COLO668 (cell line): ENCODE data around the gene C17orf107.
A peak's percentile ranks its signal among the peaks of the same experiment; 100 is the strongest.

Source experiments
- DNase-seq: peaks from one replicate; lab custom pipeline; 2025; ENCODE audit not compliant: unreplicated experiment; lab: John Stamatoyannopoulos, UW

C17orf107 gene

DNA sequence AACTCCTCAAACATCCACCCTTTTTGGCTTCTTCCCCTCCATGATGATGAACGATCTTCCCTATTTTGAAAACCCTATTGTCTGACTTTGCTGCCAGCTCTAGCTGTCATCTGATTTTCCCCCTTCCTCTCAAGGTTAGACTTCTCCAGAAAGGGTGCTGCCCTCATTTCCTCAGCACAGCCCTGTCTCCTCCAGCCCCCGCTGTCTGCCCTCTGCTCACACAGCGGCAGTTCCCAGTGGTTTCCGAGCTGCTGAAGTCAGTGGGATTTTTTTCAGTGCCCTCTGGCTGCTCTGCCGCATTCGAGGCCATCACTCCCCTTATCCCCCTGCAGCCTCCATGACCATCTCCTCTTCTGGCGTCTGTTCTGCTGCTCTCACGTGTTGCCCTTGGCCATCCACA lies 26.6 kb upstream of the C17orf107 start:
- no peak for DNase-seq

DNA sequence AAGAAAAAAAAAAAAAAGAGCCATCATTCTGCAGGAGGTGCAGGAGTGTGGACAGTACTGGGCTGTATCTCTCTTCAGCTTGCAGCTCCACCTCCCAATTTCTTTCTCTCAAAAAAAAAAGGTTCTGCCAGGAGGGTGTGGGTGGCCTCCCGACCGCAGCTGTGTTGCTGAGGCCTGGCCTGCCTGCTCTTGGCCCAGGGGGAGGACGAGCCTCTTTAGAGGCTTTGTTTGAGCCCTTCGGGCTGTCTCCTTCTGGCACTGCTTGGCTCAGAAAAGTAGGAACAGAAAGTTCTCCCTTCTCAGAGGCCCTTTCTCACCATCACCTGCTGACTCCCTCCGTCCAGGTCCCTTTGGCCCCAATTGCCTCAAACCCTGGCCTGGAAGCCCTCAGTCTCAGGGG lies 22.2 kb upstream of the C17orf107 start:
- DNase-seq = no peak

DNA sequence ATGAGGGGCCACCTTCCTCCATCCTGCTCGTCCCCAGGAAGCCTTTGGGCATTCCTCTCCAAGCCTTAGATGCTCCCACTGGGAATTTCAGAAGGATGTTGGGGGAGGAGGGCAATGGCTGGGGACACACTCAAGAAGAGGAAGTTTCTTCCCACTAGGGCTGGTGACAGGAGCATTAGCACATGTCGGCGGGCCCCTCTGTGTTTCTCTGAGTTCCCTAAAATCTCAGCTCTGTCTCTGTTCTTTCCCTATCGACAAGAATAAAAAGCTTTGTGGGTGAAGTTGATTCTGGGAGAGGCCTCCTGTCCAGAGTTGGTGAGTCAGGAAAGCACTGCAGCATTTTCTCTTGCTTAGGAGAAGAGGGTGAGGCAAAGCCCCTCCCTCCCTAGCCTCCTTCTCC lies 19.7 kb upstream of the C17orf107 start:
- DNase-seq = no peak

DNA sequence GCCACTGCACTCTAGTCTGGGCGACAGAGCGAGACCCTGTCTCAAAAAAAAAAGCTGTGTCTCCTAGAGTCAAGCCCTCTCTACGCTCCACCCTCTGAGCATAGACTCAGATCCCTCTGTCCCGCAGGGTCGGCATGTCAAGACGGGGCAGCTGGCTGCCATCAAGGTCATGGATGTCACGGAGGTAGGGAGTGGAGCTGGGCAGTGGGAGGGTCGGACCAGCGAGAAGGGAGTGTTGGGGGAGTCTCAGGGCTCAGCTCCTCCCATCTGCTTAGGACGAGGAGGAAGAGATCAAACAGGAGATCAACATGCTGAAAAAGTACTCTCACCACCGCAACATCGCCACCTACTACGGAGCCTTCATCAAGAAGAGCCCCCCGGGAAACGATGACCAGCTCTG lies 18.5 kb upstream of the C17orf107 start:
- DNase-seq = no peak

DNA sequence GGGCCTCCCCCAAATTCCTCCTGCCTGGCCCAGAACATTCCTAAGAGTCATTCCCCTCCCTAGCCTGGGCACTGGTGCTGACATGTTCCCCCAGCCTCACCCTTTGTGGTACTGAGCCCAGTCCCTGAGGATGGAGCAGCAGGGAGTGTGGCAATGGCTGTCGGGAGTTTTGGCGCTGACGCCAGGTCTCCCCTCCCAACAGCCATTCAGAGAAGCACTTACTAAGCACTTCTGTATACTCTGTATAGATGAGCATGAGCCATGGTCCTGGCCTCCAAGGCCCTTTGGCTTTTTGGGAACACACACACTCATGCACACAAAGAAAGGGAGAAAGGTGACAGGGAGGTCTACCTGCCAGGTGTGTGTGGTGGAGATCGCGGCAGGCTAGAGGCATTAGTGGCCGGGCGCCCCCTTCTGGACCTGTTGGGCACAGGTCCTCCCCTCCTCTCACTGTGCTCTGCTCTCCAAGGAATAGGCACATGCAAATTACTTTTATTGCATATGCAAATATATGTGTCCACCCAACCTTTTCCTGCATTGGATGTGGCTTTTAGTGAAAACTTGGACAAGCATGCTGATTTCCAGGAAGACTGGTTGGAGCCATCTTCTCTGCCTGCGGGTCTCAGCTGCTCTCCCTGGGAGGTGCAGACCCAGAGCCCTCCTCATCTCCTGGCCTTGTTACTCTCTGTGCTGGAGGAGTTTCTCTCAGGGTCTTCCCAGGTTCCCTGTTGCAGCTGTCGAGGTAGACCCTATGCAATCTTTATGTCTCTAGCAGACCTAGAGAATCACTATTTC lies 17.4 kb upstream of the C17orf107 start:
- peak; percentile 67 for DNase-seq

- DNase-seq = no peak
Observed at GRCh38 chr17:4884489-4884888, 14.8 kb upstream of the C17orf107 start.

DNA sequence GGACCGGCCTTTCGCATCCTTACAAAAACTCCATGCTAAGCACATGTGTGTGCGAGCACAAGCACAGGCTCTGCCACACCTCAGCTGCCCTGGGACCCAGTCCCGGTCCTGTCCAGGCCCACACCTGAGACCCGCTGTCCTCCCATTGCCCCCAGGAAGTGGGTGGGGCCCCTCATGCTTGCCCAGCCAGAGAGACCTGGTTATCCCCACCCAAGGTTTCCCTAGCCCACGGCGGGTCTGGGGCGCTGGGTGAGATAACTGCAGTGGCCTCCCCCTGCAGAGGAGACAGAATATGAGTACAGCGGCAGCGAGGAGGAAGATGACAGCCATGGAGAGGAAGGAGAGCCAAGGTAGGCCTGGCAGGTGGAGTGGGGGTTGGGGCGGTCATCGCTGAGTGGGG lies 12.5 kb upstream of the C17orf107 start:
- no peak for DNase-seq

DNA sequence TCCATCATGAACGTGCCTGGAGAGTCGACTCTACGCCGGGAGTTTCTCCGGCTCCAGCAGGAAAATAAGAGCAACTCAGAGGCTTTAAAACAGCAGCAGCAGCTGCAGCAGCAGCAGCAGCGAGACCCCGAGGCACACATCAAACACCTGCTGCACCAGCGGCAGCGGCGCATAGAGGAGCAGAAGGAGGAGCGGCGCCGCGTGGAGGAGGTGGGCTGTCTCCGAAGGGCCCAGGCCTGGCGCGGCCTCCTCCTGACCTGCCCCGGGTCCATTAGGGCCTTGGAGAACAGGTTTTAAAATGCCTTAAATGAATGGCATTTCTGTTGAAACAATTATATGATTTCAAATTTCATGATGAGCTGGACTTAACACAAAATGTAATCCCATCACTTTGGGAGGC lies 11.8 kb upstream of the C17orf107 start:
- no peak for DNase-seq

- no peak for DNase-seq
Observed at GRCh38 chr17:4891411-4892410, 7.6 kb upstream of the C17orf107 start.

DNA sequence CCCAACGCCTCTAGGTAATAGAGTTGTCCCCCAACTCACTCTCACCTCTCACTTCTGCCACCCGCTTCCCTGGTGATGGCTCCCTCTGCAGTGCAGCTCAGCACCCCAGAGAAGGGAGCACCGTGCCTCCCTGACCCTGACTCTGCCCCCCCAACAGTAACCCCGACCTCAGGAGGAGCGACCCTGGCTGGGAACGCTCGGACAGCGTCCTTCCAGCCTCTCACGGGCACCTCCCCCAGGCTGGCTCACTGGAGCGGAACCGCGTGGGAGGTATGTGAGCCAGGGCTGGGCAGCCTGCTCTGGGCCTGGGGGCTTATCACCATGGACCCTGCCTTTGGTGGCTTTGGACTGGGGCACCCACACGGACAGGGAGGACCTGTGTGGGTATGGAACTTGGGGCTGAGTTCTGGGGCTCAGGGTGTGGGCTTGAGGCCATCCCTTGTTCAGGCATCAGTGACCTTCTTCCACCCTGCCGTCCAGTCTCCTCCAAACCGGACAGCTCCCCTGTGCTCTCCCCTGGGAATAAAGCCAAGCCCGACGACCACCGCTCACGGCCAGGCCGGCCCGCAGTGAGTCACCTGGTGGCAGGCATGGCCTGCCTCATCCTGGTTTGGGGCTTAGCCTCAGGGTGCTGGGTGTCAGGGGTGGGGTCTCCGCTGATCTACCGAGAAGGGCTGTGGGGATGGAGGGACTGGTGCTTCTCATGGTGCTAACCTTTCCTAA lies 6.7 kb upstream of the C17orf107 start:
- no peak for DNase-seq

DNA sequence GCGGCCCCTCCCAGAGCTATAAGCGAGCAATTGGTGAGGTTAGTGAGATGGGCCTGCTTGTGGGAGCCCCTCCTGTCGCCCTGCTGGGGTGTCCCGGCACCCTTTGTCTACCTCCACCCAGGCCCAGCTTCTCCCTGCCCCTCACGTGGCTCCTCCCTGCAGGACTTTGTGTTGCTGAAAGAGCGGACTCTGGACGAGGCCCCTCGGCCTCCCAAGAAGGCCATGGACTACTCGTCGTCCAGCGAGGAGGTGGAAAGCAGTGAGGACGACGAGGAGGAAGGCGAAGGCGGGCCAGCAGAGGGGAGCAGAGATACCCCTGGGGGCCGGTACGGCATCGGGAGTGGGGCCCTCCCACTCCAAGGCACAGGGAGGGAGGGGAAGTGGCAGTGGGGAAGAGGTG lies 6.1 kb upstream of the C17orf107 start:
- no peak for DNase-seq

- no peak for DNase-seq
Observed at GRCh38 chr17:4893721-4894560, 5.4 kb upstream of the C17orf107 start.

GRCh38 chr17:4895121-4895520 lies 4.2 kb upstream of the C17orf107 start:
- DNase-seq = no peak

DNA sequence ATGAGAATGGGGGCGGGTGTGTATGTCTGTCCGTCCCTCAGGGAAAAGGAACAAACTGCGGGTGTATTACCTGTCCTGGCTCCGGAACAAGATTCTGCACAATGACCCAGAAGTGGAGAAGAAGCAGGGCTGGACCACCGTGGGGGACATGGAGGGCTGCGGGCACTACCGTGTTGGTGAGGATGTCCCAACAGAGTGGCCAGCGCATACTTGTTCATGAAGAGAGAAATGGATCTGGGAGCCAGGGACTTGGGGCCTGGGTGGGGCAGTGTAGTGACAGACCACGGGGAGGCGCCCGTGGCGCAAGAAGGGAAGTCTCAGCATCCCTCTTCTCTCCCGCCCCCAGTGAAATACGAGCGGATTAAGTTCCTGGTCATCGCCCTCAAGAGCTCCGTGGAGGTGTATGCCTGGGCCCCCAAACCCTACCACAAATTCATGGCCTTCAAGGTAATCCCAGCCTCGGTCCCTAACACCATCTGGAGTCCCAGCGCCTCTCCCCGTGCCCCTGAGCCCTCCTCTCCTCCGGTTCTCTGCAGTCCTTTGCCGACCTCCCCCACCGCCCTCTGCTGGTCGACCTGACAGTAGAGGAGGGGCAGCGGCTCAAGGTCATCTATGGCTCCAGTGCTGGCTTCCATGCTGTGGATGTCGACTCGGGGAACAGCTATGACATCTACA lies 3.5 kb upstream of the C17orf107 start:
- DNase-seq = no peak

- DNase-seq = no peak
Observed at GRCh38 chr17:4896332-4897197, 2.8 kb upstream of the C17orf107 start.

DNA sequence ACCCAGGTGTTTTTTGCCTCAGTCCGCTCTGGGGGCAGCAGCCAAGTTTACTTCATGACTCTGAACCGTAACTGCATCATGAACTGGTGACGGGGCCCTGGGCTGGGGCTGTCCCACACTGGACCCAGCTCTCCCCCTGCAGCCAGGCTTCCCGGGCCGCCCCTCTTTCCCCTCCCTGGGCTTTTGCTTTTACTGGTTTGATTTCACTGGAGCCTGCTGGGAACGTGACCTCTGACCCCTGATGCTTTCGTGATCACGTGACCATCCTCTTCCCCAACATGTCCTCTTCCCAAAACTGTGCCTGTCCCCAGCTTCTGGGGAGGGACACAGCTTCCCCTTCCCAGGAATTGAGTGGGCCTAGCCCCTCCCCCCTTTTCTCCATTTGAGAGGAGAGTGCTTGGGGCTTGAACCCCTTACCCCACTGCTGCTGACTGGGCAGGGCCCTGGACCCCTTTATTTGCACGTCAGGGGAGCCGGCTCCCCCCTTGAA lies 2.1 kb upstream of the C17orf107 start:
- DNase-seq = no peak

GRCh38 chr17:4897785-4898184 lies 1.6 kb upstream of the C17orf107 start:
- no peak for DNase-seq

DNA sequence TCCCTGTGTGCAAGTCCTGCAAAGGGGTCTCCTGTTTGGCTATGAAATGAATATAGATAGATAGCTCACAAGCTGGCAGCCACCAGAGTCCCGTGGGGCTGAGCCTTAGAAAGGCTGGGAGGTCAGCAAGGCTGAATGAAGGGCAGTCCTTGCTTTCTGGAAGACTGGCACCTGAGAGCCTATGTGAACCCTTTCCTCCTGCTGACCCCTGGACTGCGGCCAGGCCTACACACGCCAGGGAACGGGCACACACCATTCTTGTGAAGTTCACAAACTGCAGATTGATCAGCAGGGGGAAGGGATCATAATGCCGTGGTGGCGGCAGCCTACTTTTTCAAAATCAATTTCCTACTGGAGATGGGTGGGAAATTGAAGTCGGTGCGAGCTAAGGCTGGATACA lies 985 bp upstream of the C17orf107 start:
- DNase-seq = no peak

DNA sequence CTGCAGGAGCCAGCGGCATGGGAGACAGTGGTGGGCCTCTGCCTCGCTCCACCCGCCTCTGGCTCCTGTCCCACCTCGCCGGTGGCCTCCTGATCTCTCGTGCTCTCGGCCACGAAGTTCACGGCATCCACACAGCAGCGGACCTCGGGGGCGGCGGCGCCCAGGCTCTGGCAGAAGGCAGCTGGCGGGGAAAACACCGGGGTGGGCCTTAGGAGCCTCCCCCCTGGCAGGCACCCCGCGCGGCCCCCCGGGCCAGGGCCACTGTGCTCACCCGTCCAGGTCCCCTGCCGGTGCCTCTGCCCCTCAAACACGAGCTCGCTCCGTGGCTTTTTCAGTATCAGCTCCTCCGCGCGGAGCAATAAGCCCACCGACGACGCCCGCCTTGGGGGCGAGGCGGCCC lies 409 bp upstream of the C17orf107 start:
- DNase-seq = no peak
